ENCODE measurements around the gene C19orf12. TPM values are rescaled to one million over a fixed set of nuclear protein-coding genes. Genes with fewer than 3 reads are reported as not detected.

Gene C19orf12
- total and polyA plus RNA-seq, 2 donors (not counting 3 experiments of a cell fraction or from before 2014, with no cell fraction given), result 20.4 to 22.9 TPM

GRCh38 chr19:29679598-29680210, 35.4 kb downstream of the C19orf12 start:
- intact Hi-C loops (cut with micrococcal nuclease) (loop anchor here (1.0 kb wide), 1 partner anchor 13 kb away; no protein-coding TSS in a partner anchor), dilution Hi-C loops (cut with MboI; ENCODE audit: extremely low pct_ligation_motif_present, low sequenced_read_pairs) (no loop called here)
- Histone ChIP-seq H3K9me1 (replicated peaks; ENCODE audit: control insufficient read depth, extremely low read depth, insufficient read depth, low read length) (no peaks in the 10 kb centered on the region), H3K4me2 (ENCODE audit: insufficient read depth, low read length) (no peak overlapping the region), H3K27ac (ENCODE audit: insufficient read depth, low read depth, low read length) (no peak overlapping the region), H3K9me3 (replicated peaks; ENCODE audit: control insufficient read depth, insufficient read depth, low read length) (no peaks in the 10 kb centered on the region), H3K36me3 (ENCODE audit: control insufficient read depth in 2 of 2, extremely low read depth in 1 of 2, insufficient read depth in 2 of 2, low read length in 2 of 2) (peaks cover 0 to 11% of the 10 kb centered on the region in 2 experiments), H3K27me3 (ENCODE audit: control insufficient read depth in 2 of 2, insufficient read depth in 2 of 2, low read length in 2 of 2) (no peaks in the 10 kb centered on the region), H3K4me1 (ENCODE audit: control insufficient read depth, extremely low read depth, insufficient read depth, low read length) (peaks cover 6% of the 10 kb centered on the region), H3K79me2 (ENCODE audit: control insufficient read depth, insufficient read depth, low read length) (no peaks in the 10 kb centered on the region), H2AFZ (ENCODE audit: low read depth, low read length) (no peak overlapping the region), H3K4me3 (replicated peaks in 1 of 3; ENCODE audit: insufficient read depth in 1 of 3, low read depth in 1 of 3, low read length in 3 of 3) (no peak overlapping the region), H3K9ac (replicated peaks; ENCODE audit: extremely low read depth, insufficient read depth, low read length) (no peak overlapping the region), H4K20me1 (replicated peaks; ENCODE audit: control insufficient read depth, extremely low read depth, insufficient read depth, low read length) (no peaks in the 10 kb centered on the region)
- no TSS peak for BruUV-seq (replicated peaks)
- POLR2A ChIA-PET, result no interaction called here
- FAIRE-seq, result no peak
- CTCF ChIA-PET, result no interaction called here
- DNase-seq (ENCODE audit: low read depth, low spot score), result no peak
- TF ChIP-seq MYC (IDR thresholded peaks at IDR 0.05; ENCODE audit: low read depth, low read length), result no peak

- Histone ChIP-seq H3K9me1 (replicated peaks; ENCODE audit: control insufficient read depth, extremely low read depth, insufficient read depth, low read length) (no peaks in the 10 kb centered on the region), H3K9ac (replicated peaks; ENCODE audit: extremely low read depth, insufficient read depth, low read length) (no peak overlapping the region), H3K4me2 (ENCODE audit: insufficient read depth, low read length) (no peak overlapping the region), H2AFZ (ENCODE audit: low read depth, low read length) (no peak overlapping the region), H3K79me2 (ENCODE audit: control insufficient read depth, insufficient read depth, low read length) (no peaks in the 10 kb centered on the region), H3K36me3 (ENCODE audit: control insufficient read depth in 2 of 2, extremely low read depth in 1 of 2, insufficient read depth in 2 of 2, low read length in 2 of 2) (peaks cover 0 to 14% of the 10 kb centered on the region in 2 experiments), H4K20me1 (replicated peaks; ENCODE audit: control insufficient read depth, extremely low read depth, insufficient read depth, low read length) (no peaks in the 10 kb centered on the region), H3K4me1 (ENCODE audit: control insufficient read depth, extremely low read depth, insufficient read depth, low read length) (peaks cover 6% of the 10 kb centered on the region), H3K9me3 (replicated peaks; ENCODE audit: control insufficient read depth, insufficient read depth, low read length) (no peaks in the 10 kb centered on the region), H3K27ac (ENCODE audit: insufficient read depth, low read depth, low read length) (no peak overlapping the region), H3K27me3 (ENCODE audit: control insufficient read depth in 2 of 2, insufficient read depth in 2 of 2, low read length in 2 of 2) (no peaks in the 10 kb centered on the region), H3K4me3 (replicated peaks in 1 of 3; ENCODE audit: insufficient read depth in 1 of 3, low read depth in 1 of 3, low read length in 3 of 3) (no peak overlapping the region)
- no peak for DNase-seq (ENCODE audit: low read depth, low spot score)
- dilution Hi-C loops (cut with MboI; ENCODE audit: extremely low pct_ligation_motif_present, low sequenced_read_pairs) (no loop called here), intact Hi-C loops (cut with micrococcal nuclease) (no loop called here)
- ChIA-PET POLR2A (no interaction called here), CTCF (interaction anchor here (0.9 to 1.7 kb wide), 2 partner anchors 12 to 68 kb away, joined by 3 read pairs; no protein-coding TSS in a partner anchor)
- TF ChIP-seq JUN (IDR thresholded peaks at IDR 0.05; ENCODE audit: borderline replicate concordance, insufficient read depth, insufficient read length, low read depth) (no peak), POLR2A (IDR thresholded peaks at IDR 0.05; ENCODE audit: low read depth, low read length) (no peak)
- FAIRE-seq, result no peak
- no TSS peak for BruUV-seq (replicated peaks)
Measured at GRCh38 chr19:29678484-29679106, 36.5 kb downstream of the C19orf12 start.
